Astrocyte (in vitro differentiated cells and primary cell): ENCODE results near the gene ZXDC. TPM values are rescaled to one million over a fixed set of nuclear protein-coding genes. Genes with fewer than 3 reads are reported as not detected.

Experiments
- DNase-seq: peaks from one replicate; pipeline ENCODE4 v3.0.0-alpha.2; 2010; ENCODE audit warnings: low read depth
- FAIRE-seq: peaks from 2 replicates; lab custom pipeline; 2011; peaks lifted over from hg19 to GRCh38; lab: Jason Lieb, UNC
- H2AFZ ChIP-seq: 2 replicates; pipeline ENCODE4 v1.6.0; 2012; ENCODE audit warnings: low read depth, low read length, inconsistent platforms
- H3K27ac ChIP-seq: 2 replicates; pipeline ENCODE4 v1.5.1; 2011; ENCODE audit warnings: low read depth, low read length, inconsistent platforms
- H3K27me3 ChIP-seq: 2 replicates; pipeline ENCODE4 v1.6.0; 2011; ENCODE audit warnings: low read length, inconsistent platforms; ENCODE audit not compliant: insufficient read depth
- H3K36me3 ChIP-seq: 2 replicates; pipeline ENCODE4 v1.5.1; 2011; ENCODE audit warnings: low read length, inconsistent platforms; ENCODE audit not compliant: insufficient read depth
- H3K4me1 ChIP-seq: 2 replicates; pipeline ENCODE4 v1.5.1; 2011; ENCODE audit warnings: low read length, inconsistent platforms; ENCODE audit not compliant: insufficient read depth
- H3K4me2 ChIP-seq: 2 replicates; pipeline ENCODE4 v1.6.0; 2012; ENCODE audit warnings: low read length, inconsistent platforms
- H3K4me3 ChIP-seq: 2 replicates; pipeline ENCODE4 v1.5.1; 2011; ENCODE audit warnings: low read depth, mild to moderate bottlenecking, low read length, inconsistent platforms; ENCODE audit not compliant: insufficient read depth
- H3K79me2 ChIP-seq: 2 replicates; pipeline ENCODE4 v1.6.0; 2012; ENCODE audit warnings: mild to moderate bottlenecking, low read length, inconsistent platforms; ENCODE audit not compliant: insufficient read depth
- H3K9ac ChIP-seq: 2 replicates; pipeline ENCODE4 v1.6.0; 2012; ENCODE audit warnings: mild to moderate bottlenecking, low read length, inconsistent platforms
- H3K9me3 ChIP-seq: 2 replicates; pipeline ENCODE4 v1.5.1; 2012; ENCODE audit warnings: low read depth, mild to moderate bottlenecking, low read length, inconsistent platforms; ENCODE audit not compliant: insufficient read depth
- H4K20me1 ChIP-seq: 2 replicates; pipeline ENCODE4 v1.6.0; 2012; ENCODE audit warnings: low read length, inconsistent platforms; ENCODE audit not compliant: insufficient read depth
- H3K27ac Mint-ChIP-seq: one replicate; pipeline ENCODE4 v1.8.0; 2021; ENCODE audit warnings: mild to moderate bottlenecking, mixed read lengths; ENCODE audit not compliant: unreplicated experiment
- H3K27me3 Mint-ChIP-seq: one replicate; pipeline ENCODE4 v1.8.0; 2021; ENCODE audit warnings: low read depth, mixed read lengths; ENCODE audit not compliant: unreplicated experiment
- H3K36me3 Mint-ChIP-seq: one replicate; pipeline ENCODE4 v1.8.0; 2021; ENCODE audit warnings: low read depth, mixed read lengths; ENCODE audit not compliant: unreplicated experiment
- H3K4me1 Mint-ChIP-seq: one replicate; pipeline ENCODE4 v1.8.0; 2021; ENCODE audit warnings: low read depth, mixed read lengths; ENCODE audit not compliant: unreplicated experiment
- H3K4me3 Mint-ChIP-seq: one replicate; pipeline ENCODE4 v1.8.0; 2021; ENCODE audit warnings: mild to moderate bottlenecking, moderate library complexity, mixed read lengths; ENCODE audit not compliant: unreplicated experiment
- H3K9me3 Mint-ChIP-seq: one replicate; pipeline ENCODE4 v1.8.0; 2021; ENCODE audit warnings: mild to moderate bottlenecking, mixed read lengths; ENCODE audit not compliant: unreplicated experiment
- EZH2 ChIP-seq: IDR thresholded peaks from 2 replicates; pipeline ENCODE4 v1.6.1; 2012; ENCODE audit warnings: mild to moderate bottlenecking, low read length, inconsistent platforms; ENCODE audit not compliant: insufficient read depth
- total RNA-seq: library from RNA; stranded (reverse); gene quantifications from 2 replicates; pipeline ENCODE4 v1.2.1, GENCODE V29; 2021
- TF ChIP-seq, protein P1 (sequence below): IDR thresholded peaks from 2 replicates; pipeline ENCODE4 v1.5.1; 2011; ENCODE audit warnings: low read depth, mild to moderate bottlenecking, inconsistent platforms, low read length, moderate library complexity; ENCODE audit not compliant: insufficient read depth

Gene ZXDC
- total RNA-seq, 1 donor from 2014 or later, result 19.6 TPM

DNA sequence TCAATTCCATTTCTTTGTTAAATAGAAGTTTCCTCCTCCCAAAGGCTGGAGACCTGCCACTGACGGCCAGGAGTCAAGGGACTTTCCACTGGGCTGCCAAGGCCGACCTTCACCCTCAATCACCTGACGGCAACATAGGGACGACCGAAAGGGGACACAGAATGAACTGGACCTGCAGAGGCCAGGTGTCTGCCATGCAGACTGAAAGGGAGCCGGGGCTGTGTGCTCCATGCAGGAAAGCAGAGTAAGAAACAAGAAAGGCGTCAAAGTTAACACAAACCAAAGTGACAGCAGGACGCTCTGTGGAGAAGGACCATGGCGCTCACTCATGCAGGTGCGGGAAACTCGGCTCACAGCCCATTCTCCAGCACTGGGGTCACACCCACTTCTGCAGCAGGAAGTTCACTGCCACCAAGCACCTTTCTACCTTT, 26.1 kb downstream of the ZXDC start:
- Mint-ChIP-seq H3K36me3 (peaks cover 5% of the 10 kb centered on the region), H3K4me1 (peaks cover 3% of the 10 kb centered on the region), H3K27ac (no peak overlapping the region), H3K9me3 (no peaks in the 10 kb centered on the region), H3K4me3 (no peak overlapping the region), H3K27me3 (no peaks in the 10 kb centered on the region)
- H3K36me3 ChIP-seq, result peaks cover 9% of the 10 kb centered on the region
- no peaks in the 10 kb centered on the region for H3K27me3 ChIP-seq
- no peak overlapping the region for H3K4me2 ChIP-seq
- H3K9me3 ChIP-seq, result no peaks in the 10 kb centered on the region
- no peak overlapping the region for H2AFZ ChIP-seq
- TF ChIP-seq, protein P1, sequence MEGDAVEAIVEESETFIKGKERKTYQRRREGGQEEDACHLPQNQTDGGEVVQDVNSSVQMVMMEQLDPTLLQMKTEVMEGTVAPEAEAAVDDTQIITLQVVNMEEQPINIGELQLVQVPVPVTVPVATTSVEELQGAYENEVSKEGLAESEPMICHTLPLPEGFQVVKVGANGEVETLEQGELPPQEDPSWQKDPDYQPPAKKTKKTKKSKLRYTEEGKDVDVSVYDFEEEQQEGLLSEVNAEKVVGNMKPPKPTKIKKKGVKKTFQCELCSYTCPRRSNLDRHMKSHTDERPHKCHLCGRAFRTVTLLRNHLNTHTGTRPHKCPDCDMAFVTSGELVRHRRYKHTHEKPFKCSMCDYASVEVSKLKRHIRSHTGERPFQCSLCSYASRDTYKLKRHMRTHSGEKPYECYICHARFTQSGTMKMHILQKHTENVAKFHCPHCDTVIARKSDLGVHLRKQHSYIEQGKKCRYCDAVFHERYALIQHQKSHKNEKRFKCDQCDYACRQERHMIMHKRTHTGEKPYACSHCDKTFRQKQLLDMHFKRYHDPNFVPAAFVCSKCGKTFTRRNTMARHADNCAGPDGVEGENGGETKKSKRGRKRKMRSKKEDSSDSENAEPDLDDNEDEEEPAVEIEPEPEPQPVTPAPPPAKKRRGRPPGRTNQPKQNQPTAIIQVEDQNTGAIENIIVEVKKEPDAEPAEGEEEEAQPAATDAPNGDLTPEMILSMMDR, result no peak
- no peak for TF ChIP-seq EZH2
- no peak overlapping the region for H3K9ac ChIP-seq
- peaks cover 4% of the 10 kb centered on the region for H3K79me2 ChIP-seq
- no peaks in the 10 kb centered on the region for H3K4me1 ChIP-seq
- no peak overlapping the region for H3K4me3 ChIP-seq
- no peak overlapping the region for H3K27ac ChIP-seq
- no peak for DNase-seq
- FAIRE-seq, result no peak
- H4K20me1 ChIP-seq, result peaks cover 46% of the 10 kb centered on the region

DNA sequence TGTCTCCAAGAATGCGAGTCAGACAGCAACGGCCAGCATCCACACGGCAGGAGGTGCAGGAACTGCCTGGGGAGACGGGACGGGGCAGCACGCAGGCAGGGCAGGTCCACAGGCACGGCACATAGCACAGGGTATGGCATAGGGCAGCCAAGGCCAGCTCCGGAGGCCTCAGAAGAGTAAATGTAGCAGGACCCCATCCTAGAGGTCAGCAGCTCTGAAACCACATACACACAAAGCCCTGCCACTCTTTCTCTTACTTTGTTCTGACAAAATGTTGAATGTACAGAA, 26.9 kb downstream of the ZXDC start:
- Histone ChIP-seq H3K4me1 (no peaks in the 10 kb centered on the region), H3K4me3 (no peak overlapping the region), H3K79me2 (peaks cover 4% of the 10 kb centered on the region), H3K9ac (no peak overlapping the region), H4K20me1 (peaks cover 42% of the 10 kb centered on the region), H3K9me3 (no peaks in the 10 kb centered on the region), H3K27ac (no peak overlapping the region), H2AFZ (no peak overlapping the region), H3K27me3 (no peaks in the 10 kb centered on the region), H3K4me2 (no peak overlapping the region), H3K36me3 (peaks cover 6% of the 10 kb centered on the region)
- FAIRE-seq, result no peak
- TF ChIP-seq, protein P1, result no peak
- no peak for TF ChIP-seq EZH2
- H3K27ac Mint-ChIP-seq, result no peak overlapping the region
- H3K9me3 Mint-ChIP-seq, result no peaks in the 10 kb centered on the region
- H3K4me1 Mint-ChIP-seq, result no peaks in the 10 kb centered on the region
- H3K36me3 Mint-ChIP-seq, result peaks cover 5% of the 10 kb centered on the region
- H3K4me3 Mint-ChIP-seq, result no peak overlapping the region
- H3K27me3 Mint-ChIP-seq, result no peaks in the 10 kb centered on the region
- DNase-seq, result no peak

DNA sequence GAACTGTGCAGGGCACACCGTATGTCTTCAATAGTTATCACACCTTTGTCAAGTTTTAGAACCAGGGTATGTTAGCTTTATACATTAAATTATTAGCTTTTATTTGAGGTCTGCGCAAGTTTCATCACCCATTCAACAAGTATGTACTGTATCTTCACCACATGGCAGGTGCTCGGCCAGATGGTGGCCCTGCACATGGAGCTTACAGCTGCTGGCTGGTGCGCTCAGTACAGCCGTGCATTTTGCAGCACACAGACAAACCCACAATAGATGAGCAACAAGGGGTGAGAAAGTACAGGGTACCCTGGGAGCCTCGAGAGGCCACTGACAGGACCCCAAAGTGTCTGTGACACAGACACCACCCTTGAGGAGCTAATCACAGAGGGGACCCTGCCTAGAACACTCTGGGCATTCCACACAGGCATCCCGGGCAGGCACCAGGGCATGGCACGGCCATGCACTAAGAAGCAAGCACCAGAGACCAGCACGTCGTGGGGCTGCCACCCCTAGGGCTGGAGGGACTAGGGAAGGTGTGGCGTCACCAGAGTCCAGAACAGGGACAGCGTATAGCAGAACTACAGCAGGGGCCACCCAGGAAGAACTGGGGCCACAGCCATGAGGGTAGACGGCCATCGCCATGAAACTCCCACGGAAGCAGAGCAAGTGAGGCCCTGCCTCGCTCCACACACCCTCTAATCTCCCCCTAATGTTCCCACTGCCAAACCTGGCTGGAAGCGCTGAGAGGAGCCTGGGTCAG, 27.4 kb downstream of the ZXDC start:
- peaks cover 42% of the 10 kb centered on the region for H4K20me1 ChIP-seq
- H2AFZ ChIP-seq, result no peak overlapping the region
- H3K36me3 ChIP-seq, result peaks cover 6% of the 10 kb centered on the region
- no peak for TF ChIP-seq EZH2
- no peak for FAIRE-seq
- no peak overlapping the region for H3K27ac Mint-ChIP-seq
- no peak overlapping the region for H3K27ac ChIP-seq
- H3K9me3 ChIP-seq, result no peaks in the 10 kb centered on the region
- H3K9ac ChIP-seq, result no peak overlapping the region
- H3K4me3 Mint-ChIP-seq, result no peak overlapping the region
- no peak overlapping the region for H3K4me3 ChIP-seq
- H3K9me3 Mint-ChIP-seq, result no peaks in the 10 kb centered on the region
- no peaks in the 10 kb centered on the region for H3K27me3 ChIP-seq
- H3K36me3 Mint-ChIP-seq, result peaks cover 5% of the 10 kb centered on the region
- peaks cover 4% of the 10 kb centered on the region for H3K79me2 ChIP-seq
- no peak overlapping the region for H3K4me2 ChIP-seq
- no peak for DNase-seq
- no peaks in the 10 kb centered on the region for H3K4me1 Mint-ChIP-seq
- H3K27me3 Mint-ChIP-seq, result no peaks in the 10 kb centered on the region
- no peaks in the 10 kb centered on the region for H3K4me1 ChIP-seq
